HepG2 (cell line): ENCODE data around the gene SEMA3B. TPM values are rescaled to one million over a fixed set of nuclear protein-coding genes. Genes with fewer than 3 reads are reported as not detected.

ENCODE experiments used
- ATF7 ChIP-seq, 2 experiments: fragments of 450-650 bp in 1 of 2; sonication (generic) in 1 of 2; formaldehyde crosslinking in 1 of 2; IDR thresholded peaks; 2 replicates each; pipeline versions ENCODE4 v1.4.0 to v1.6.1; 2016 to 2020; ENCODE audit warnings: antibody characterized with exemption in 1 of 2, mild to moderate bottlenecking in 1 of 2, missing genetic modification reagents in 1 of 2
- ATM ChIP-seq: fragments of 450-650 bp; IDR thresholded peaks from 2 replicates; pipeline ENCODE4 v1.7.1; 2017; ENCODE audit warnings: mild to moderate bottlenecking, borderline replicate concordance
- CHCHD3 ChIP-seq: sonication (generic); formaldehyde crosslinking; IDR thresholded peaks from 2 replicates; pipeline ENCODE4 v1.8.0; 2022; ENCODE audit warnings: mild to moderate bottlenecking, missing genetic modification reagents, moderate library complexity
- CHD4 ChIP-seq: fragments of 200-600 bp; sonication (generic); IDR thresholded peaks from 2 replicates; pipeline ENCODE4 v1.7.0; 2017; ENCODE audit warnings: mild to moderate bottlenecking, low read length, borderline replicate concordance
- GATA4 ChIP-seq: sonication (generic); IDR thresholded peaks from 2 replicates; pipeline ENCODE4 v1.6.1; 2016; ENCODE audit warnings: antibody characterized with exemption, low read depth, borderline replicate concordance
- GZF1 ChIP-seq: sonication (generic); formaldehyde crosslinking; IDR thresholded peaks from 2 replicates; pipeline ENCODE4 v1.5.1; 2020; ENCODE audit warnings: mild to moderate bottlenecking, missing genetic modification reagents
- HNF4A ChIP-seq: sonication (generic); formaldehyde crosslinking; IDR thresholded peaks from 2 replicates; pipeline ENCODE4 v1.4.0; 2020; ENCODE audit warnings: missing genetic modification reagents
- ISX ChIP-seq: sonication (generic); formaldehyde crosslinking; conservative IDR thresholded peaks from 2 replicates; pipeline ENCODE4 v1.5.0; 2020; ENCODE audit warnings: missing genetic modification reagents
- JUND ChIP-seq: sonication (generic); formaldehyde crosslinking; IDR thresholded peaks from 2 replicates; pipeline ENCODE4 v1.8.0; 2022; ENCODE audit warnings: mild to moderate bottlenecking, missing genetic modification reagents
- MEF2D ChIP-seq: sonication (generic); formaldehyde crosslinking; IDR thresholded peaks from 2 replicates; pipeline ENCODE4 v1.5.1; 2020; ENCODE audit warnings: mild to moderate bottlenecking, missing genetic modification reagents
- NFIC ChIP-seq: IDR thresholded peaks from 2 replicates; pipeline ENCODE4 v1.6.1; 2012; ENCODE audit warnings: mild to moderate bottlenecking, low read length, inconsistent platforms
- NFRKB ChIP-seq: fragments of 450-650 bp; IDR thresholded peaks from 2 replicates; pipeline ENCODE4 v1.6.1; 2017
- SMC3 ChIP-seq: IDR thresholded peaks from 2 replicates; pipeline ENCODE4 v1.6.1; 2011; ENCODE audit warnings: low read length, improper control_type of control experiment
- ZNF333 ChIP-seq: sonication (generic); formaldehyde crosslinking; IDR thresholded peaks from 2 replicates; pipeline ENCODE4 v1.4.0; 2020; ENCODE audit warnings: mild to moderate bottlenecking, missing genetic modification reagents, borderline replicate concordance
- ZNF354B ChIP-seq: sonication (generic); formaldehyde crosslinking; IDR thresholded peaks from 2 replicates; pipeline ENCODE4 v1.8.0; 2022; ENCODE audit warnings: mild to moderate bottlenecking, missing genetic modification reagents
- ZNF569 ChIP-seq: sonication (generic); formaldehyde crosslinking; IDR thresholded peaks from 2 replicates; pipeline ENCODE4 v1.5.0; 2020; ENCODE audit warnings: mild to moderate bottlenecking, missing genetic modification reagents, moderate library complexity, borderline replicate concordance
- ZNF619 ChIP-seq: sonication (generic); formaldehyde crosslinking; IDR thresholded peaks from 2 replicates; pipeline ENCODE4 v1.4.0; 2020; ENCODE audit warnings: mild to moderate bottlenecking, missing genetic modification reagents
- ZNF776 ChIP-seq: sonication (generic); formaldehyde crosslinking; IDR thresholded peaks from 2 replicates; pipeline ENCODE4 v1.4.0; 2020; ENCODE audit warnings: mild to moderate bottlenecking, missing genetic modification reagents
- ZSCAN5A ChIP-seq: sonication (generic); formaldehyde crosslinking; IDR thresholded peaks from 2 replicates; pipeline ENCODE4 v1.8.0; 2022; ENCODE audit warnings: mild to moderate bottlenecking, missing genetic modification reagents, borderline replicate concordance
- polyA plus RNA-seq, 8 experiments: library from polyadenylated mRNA; depleted of rRNA in 3 of 8; stranded (reverse) in 7 of 8; unstranded in 1 of 8; fragments of >200 nt; fragmentation: Illumina TruSeq in 4 of 8; extraction: Trizol in 4 of 8; gene quantifications; 2 replicates each; pipeline versions ENCODE4 v1.2.1 to v1.2.3, GENCODE V29; 2011 to 2016; ENCODE audit warnings: low read depth in 4 of 8, missing spikeins in 1 of 8, mixed read lengths in 1 of 8; ENCODE audit not compliant: insufficient read depth in 1 of 8
- total RNA-seq, 5 experiments: library from RNA; depleted of rRNA; stranded (reverse); fragments of >200 nt; fragmentation: Illumina TruSeq; extraction: Trizol; gene quantifications; 2 replicates each; pipeline ENCODE4 v1.2.3, GENCODE V29; 2016; ENCODE audit warnings: low read depth in 1 of 5
- TF ChIP-seq, protein P1 (sequence below): sonication (generic); formaldehyde crosslinking; IDR thresholded peaks from 2 replicates; pipeline ENCODE4 v1.4.0; 2020; ENCODE audit warnings: missing genetic modification reagents
- TF ChIP-seq, protein P2 (sequence below): sonication (generic); formaldehyde crosslinking; IDR thresholded peaks from 2 replicates; pipeline ENCODE4; 2020; ENCODE audit warnings: missing genetic modification reagents, mild to moderate bottlenecking, borderline replicate concordance
- TF ChIP-seq, protein P3 (sequence below): sonication (generic); formaldehyde crosslinking; conservative IDR thresholded peaks from 2 replicates; pipeline ENCODE4 v1.4.0; 2020; ENCODE audit warnings: missing genetic modification reagents

Gene SEMA3B
- total and polyA plus RNA-seq, 2 of the 13 experiments (the other 11 are each of a cell fraction or from before 2014, with no cell fraction given): 93.2 to 158 TPM

- TF ChIP-seq ATF7 (IDR thresholded peaks at IDR 0.05) (peak; percentile 72), ATF7 (CRISPR knock-in tag; IDR thresholded peaks at IDR 0.05) (no peak), ZNF776 (CRISPR knock-in tag) (0 out of 2 replicates have a peak, but pooled peaks have one; percentile 44), MEF2D (CRISPR knock-in tag) (no peak), ISX (no peak), NFIC (no peak), JUND (CRISPR knock-in tag) (no peak), GZF1 (CRISPR knock-in tag) (no peak), HNF4A (CRISPR knock-in tag) (no peak), CHD4 (no peak), ATM (no peak), ZNF354B (no peak), ZNF619 (CRISPR knock-in tag) (no peak), ZNF333 (no peak), SMC3 (peak; percentile 45), NFRKB (no peak), ZNF569 (CRISPR knock-in tag) (no peak), GATA4 (no peak), ZSCAN5A (CRISPR knock-in tag) (no peak), CHCHD3 (CRISPR knock-in tag) (no peak)
- TF ChIP-seq, protein P1, sequence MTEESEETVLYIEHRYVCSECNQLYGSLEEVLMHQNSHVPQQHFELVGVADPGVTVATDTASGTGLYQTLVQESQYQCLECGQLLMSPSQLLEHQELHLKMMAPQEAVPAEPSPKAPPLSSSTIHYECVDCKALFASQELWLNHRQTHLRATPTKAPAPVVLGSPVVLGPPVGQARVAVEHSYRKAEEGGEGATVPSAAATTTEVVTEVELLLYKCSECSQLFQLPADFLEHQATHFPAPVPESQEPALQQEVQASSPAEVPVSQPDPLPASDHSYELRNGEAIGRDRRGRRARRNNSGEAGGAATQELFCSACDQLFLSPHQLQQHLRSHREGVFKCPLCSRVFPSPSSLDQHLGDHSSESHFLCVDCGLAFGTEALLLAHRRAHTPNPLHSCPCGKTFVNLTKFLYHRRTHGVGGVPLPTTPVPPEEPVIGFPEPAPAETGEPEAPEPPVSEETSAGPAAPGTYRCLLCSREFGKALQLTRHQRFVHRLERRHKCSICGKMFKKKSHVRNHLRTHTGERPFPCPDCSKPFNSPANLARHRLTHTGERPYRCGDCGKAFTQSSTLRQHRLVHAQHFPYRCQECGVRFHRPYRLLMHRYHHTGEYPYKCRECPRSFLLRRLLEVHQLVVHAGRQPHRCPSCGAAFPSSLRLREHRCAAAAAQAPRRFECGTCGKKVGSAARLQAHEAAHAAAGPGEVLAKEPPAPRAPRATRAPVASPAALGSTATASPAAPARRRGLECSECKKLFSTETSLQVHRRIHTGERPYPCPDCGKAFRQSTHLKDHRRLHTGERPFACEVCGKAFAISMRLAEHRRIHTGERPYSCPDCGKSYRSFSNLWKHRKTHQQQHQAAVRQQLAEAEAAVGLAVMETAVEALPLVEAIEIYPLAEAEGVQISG (CRISPR knock-in tag): 0 out of 2 replicates have a peak, but pooled peaks have one; percentile 31
- TF ChIP-seq, protein P2, sequence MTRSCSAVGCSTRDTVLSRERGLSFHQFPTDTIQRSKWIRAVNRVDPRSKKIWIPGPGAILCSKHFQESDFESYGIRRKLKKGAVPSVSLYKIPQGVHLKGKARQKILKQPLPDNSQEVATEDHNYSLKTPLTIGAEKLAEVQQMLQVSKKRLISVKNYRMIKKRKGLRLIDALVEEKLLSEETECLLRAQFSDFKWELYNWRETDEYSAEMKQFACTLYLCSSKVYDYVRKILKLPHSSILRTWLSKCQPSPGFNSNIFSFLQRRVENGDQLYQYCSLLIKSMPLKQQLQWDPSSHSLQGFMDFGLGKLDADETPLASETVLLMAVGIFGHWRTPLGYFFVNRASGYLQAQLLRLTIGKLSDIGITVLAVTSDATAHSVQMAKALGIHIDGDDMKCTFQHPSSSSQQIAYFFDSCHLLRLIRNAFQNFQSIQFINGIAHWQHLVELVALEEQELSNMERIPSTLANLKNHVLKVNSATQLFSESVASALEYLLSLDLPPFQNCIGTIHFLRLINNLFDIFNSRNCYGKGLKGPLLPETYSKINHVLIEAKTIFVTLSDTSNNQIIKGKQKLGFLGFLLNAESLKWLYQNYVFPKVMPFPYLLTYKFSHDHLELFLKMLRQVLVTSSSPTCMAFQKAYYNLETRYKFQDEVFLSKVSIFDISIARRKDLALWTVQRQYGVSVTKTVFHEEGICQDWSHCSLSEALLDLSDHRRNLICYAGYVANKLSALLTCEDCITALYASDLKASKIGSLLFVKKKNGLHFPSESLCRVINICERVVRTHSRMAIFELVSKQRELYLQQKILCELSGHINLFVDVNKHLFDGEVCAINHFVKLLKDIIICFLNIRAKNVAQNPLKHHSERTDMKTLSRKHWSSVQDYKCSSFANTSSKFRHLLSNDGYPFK (CRISPR knock-in tag): 0 out of 2 replicates have a peak, but pooled peaks have one; percentile 43
- TF ChIP-seq, protein P3, sequence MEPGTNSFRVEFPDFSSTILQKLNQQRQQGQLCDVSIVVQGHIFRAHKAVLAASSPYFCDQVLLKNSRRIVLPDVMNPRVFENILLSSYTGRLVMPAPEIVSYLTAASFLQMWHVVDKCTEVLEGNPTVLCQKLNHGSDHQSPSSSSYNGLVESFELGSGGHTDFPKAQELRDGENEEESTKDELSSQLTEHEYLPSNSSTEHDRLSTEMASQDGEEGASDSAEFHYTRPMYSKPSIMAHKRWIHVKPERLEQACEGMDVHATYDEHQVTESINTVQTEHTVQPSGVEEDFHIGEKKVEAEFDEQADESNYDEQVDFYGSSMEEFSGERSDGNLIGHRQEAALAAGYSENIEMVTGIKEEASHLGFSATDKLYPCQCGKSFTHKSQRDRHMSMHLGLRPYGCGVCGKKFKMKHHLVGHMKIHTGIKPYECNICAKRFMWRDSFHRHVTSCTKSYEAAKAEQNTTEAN: no peak
These were observed 5.6 kb downstream of the SEMA3B start (continued) for GRCh38 chr3:50274371-50275104.
